PC-3 (cell line): ENCODE measurements around the gene TUBB4A. TPM values are rescaled to one million over a fixed set of nuclear protein-coding genes. Genes with fewer than 3 reads are reported as not detected.

Source experiments
- ATAC-seq: fragments of 200-7000 bp; cut with Tn5 transposase; 2 replicates; pipeline ENCODE4 v1.9.1; 2020; ENCODE audit warnings: mild to moderate bottlenecking, moderate library complexity
- BruUV-seq: library from RNA; stranded (reverse); fragments of 400-500 nt; replicated peaks from 2 replicates; lab custom pipeline; 2021; lab: Mats Ljungman, UMichigan
- CTCF ChIA-PET: fragments of 300-600 bp; sonication (Branson Sonifier 250); formaldehyde crosslinking; loops from one replicate; lab custom pipeline; 2022; ENCODE audit warnings: antibody characterized with exemption; lab: Charles Lee
- POLR2A ChIA-PET: fragments of 300-600 bp; sonication (Branson Sonifier 250); formaldehyde crosslinking; loops from one replicate; lab custom pipeline; 2022; ENCODE audit warnings: antibody characterized with exemption; ENCODE audit not compliant: unreplicated experiment; lab: Charles Lee
- DNase-seq: peaks from one replicate; pipeline ENCODE4 v3.0.0-alpha.2; 2015
- H2AFZ ChIP-seq: fragments of 300-600 bp; sonication (generic); 2 replicates; pipeline ENCODE4 v1.6.0; 2016; ENCODE audit warnings: antibody characterized with exemption, low read length
- H3F3A ChIP-seq: fragments of 300-600 bp; sonication (generic); one replicate; pipeline ENCODE4 v1.6.0; 2017; ENCODE audit warnings: antibody characterized with exemption, low read length, control low read depth, mild to moderate bottlenecking; ENCODE audit not compliant: unreplicated experiment
- H3K27ac ChIP-seq: fragments of 300-600 bp; sonication (generic); 2 replicates; pipeline ENCODE4 v1.5.1; 2016; ENCODE audit warnings: mild to moderate bottlenecking, low read length
- H3K27me3 ChIP-seq: fragments of 300-600 bp; sonication (generic); 2 replicates; pipeline ENCODE4 v1.6.1; 2016; ENCODE audit warnings: low read length, mixed read lengths
- H3K36me3 ChIP-seq: fragments of 300-600 bp; sonication (generic); 2 replicates; pipeline ENCODE4 v1.6.1; 2016; ENCODE audit warnings: low read depth, mixed run types, low read length, mixed read lengths
- H3K4me1 ChIP-seq: fragments of 300-600 bp; sonication (generic); 2 replicates; pipeline ENCODE4 v1.5.1; 2016; ENCODE audit warnings: low read length; ENCODE audit not compliant: insufficient read depth
- H3K4me2 ChIP-seq: fragments of 300-600 bp; sonication (generic); 2 replicates; pipeline ENCODE4 v1.6.0; 2016; ENCODE audit warnings: low read length
- H3K4me3 ChIP-seq: fragments of 300-600 bp; sonication (generic); 2 replicates; pipeline ENCODE4 v1.5.1; 2016; ENCODE audit warnings: mild to moderate bottlenecking, low read length, mixed read lengths
- H3K79me2 ChIP-seq: fragments of 300-600 bp; sonication (generic); 2 replicates; pipeline ENCODE4 v1.6.1; 2017; ENCODE audit warnings: low read length, mixed read lengths
- H3K9ac ChIP-seq: fragments of 300-600 bp; sonication (generic); 2 replicates; pipeline ENCODE4 v1.6.0; 2016; ENCODE audit warnings: mild to moderate bottlenecking, low read length
- H3K9me2 ChIP-seq: fragments of 300-600 bp; sonication (generic); replicated peaks from 2 replicates; pipeline ENCODE4 v1.6.1; 2016; ENCODE audit warnings: mixed run types, low read length, mixed read lengths
- H3K9me3 ChIP-seq: fragments of 300-600 bp; sonication (generic); 2 replicates; pipeline ENCODE4 v1.6.1; 2016; ENCODE audit warnings: low read length, mixed read lengths
- H4K20me1 ChIP-seq: fragments of 300-600 bp; sonication (generic); 2 replicates; pipeline ENCODE4 v1.6.1; 2016; ENCODE audit warnings: low read length, mixed read lengths
- EZH2 ChIP-seq: fragments of 300-600 bp; sonication (generic); IDR thresholded peaks from one replicate; pipeline ENCODE4 v1.6.1; 2017; ENCODE audit warnings: antibody characterized with exemption, mild to moderate bottlenecking, low read length; ENCODE audit not compliant: unreplicated experiment
- EZH2phosphoT487 ChIP-seq: fragments of 300-600 bp; sonication (generic); IDR thresholded peaks from 2 replicates; pipeline ENCODE4 v1.6.1; 2018; ENCODE audit warnings: mild to moderate bottlenecking, antibody characterized with exemption, low read length, borderline replicate concordance
- intact Hi-C: fragments of 100-400 bp; cut with micrococcal nuclease; formaldehyde crosslinking; loops from 2 replicates; pipeline ENCODE4 v1.9.0; 2023
- total RNA-seq: library from RNA; depleted of rRNA; stranded (reverse); fragments of >200 nt; gene quantifications from 2 replicates; pipeline ENCODE4 v1.2.3, GENCODE V29; 2014
- TF ChIP-seq, protein P1 (sequence below): fragments of 300-600 bp; sonication (generic); conservative IDR thresholded peaks from 2 replicates; pipeline ENCODE4 v1.5.1; 2017; ENCODE audit warnings: antibody characterized with exemption, low read depth, mild to moderate bottlenecking, low read length

Gene TUBB4A
- total RNA-seq, 1 experiment from 2014 or later, result 4.6 TPM

GRCh38 chr19:6489278-6490061 lies 12.6 kb downstream of the TUBB4A start:
- H3K9me3 ChIP-seq, result no peaks in the 10 kb centered on the region
- intact Hi-C loops, result no loop called here
- no peak for ATAC-seq
- no peak overlapping the region for H3K27ac ChIP-seq
- H3K4me3 ChIP-seq, result no peak overlapping the region
- H2AFZ ChIP-seq, result peak overlapping the region; percentile 4; the same call in 1 of the 2 replicates
- no peaks in the 10 kb centered on the region for H3F3A ChIP-seq
- POLR2A ChIA-PET, result no interaction called here
- H4K20me1 ChIP-seq, result no peaks in the 10 kb centered on the region
- no peak overlapping the region for H3K9ac ChIP-seq
- H3K79me2 ChIP-seq, result no peaks in the 10 kb centered on the region
- H3K4me1 ChIP-seq, result no peaks in the 10 kb centered on the region
- BruUV-seq, result no TSS peak
- 0 out of 2 replicates have a peak, but pooled peaks cover 5% of the 10 kb centered on the region for H3K27me3 ChIP-seq
- peak overlapping the region; percentile 7; the same call in 1 of the 2 replicates for H3K4me2 ChIP-seq
- H3K36me3 ChIP-seq, result no peaks in the 10 kb centered on the region
- CTCF ChIA-PET, result no interaction called here
- no peak for DNase-seq
- TF ChIP-seq EZH2phosphoT487 (no peak), EZH2 (no peak)
- TF ChIP-seq, protein P1, sequence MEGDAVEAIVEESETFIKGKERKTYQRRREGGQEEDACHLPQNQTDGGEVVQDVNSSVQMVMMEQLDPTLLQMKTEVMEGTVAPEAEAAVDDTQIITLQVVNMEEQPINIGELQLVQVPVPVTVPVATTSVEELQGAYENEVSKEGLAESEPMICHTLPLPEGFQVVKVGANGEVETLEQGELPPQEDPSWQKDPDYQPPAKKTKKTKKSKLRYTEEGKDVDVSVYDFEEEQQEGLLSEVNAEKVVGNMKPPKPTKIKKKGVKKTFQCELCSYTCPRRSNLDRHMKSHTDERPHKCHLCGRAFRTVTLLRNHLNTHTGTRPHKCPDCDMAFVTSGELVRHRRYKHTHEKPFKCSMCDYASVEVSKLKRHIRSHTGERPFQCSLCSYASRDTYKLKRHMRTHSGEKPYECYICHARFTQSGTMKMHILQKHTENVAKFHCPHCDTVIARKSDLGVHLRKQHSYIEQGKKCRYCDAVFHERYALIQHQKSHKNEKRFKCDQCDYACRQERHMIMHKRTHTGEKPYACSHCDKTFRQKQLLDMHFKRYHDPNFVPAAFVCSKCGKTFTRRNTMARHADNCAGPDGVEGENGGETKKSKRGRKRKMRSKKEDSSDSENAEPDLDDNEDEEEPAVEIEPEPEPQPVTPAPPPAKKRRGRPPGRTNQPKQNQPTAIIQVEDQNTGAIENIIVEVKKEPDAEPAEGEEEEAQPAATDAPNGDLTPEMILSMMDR, result no peak
- H3K9me2 ChIP-seq, result no peaks in the 10 kb centered on the region

GRCh38 chr19:6484831-6485230 lies 17.3 kb downstream of the TUBB4A start:
- Histone ChIP-seq H3K4me1 (no peaks in the 10 kb centered on the region), H3K4me2 (no peak overlapping the region), H3K27me3 (0 out of 2 replicates have a peak, but pooled peaks cover 3% of the 10 kb centered on the region), H3K9me2 (no peaks in the 10 kb centered on the region), H3K9ac (no peak overlapping the region), H2AFZ (no peak overlapping the region), H3K27ac (no peak overlapping the region), H3K36me3 (no peaks in the 10 kb centered on the region), H3K4me3 (no peak overlapping the region), H3K79me2 (no peaks in the 10 kb centered on the region), H3K9me3 (no peaks in the 10 kb centered on the region), H4K20me1 (no peaks in the 10 kb centered on the region), H3F3A (no peaks in the 10 kb centered on the region)
- ATAC-seq (no peak), DNase-seq (no peak)
- no TSS peak for BruUV-seq
- ChIA-PET POLR2A (no interaction called here), CTCF (no interaction called here)
- TF ChIP-seq EZH2 (no peak), EZH2phosphoT487 (no peak)
- TF ChIP-seq, protein P1, result no peak
- intact Hi-C loops, result no loop called here

DNA sequence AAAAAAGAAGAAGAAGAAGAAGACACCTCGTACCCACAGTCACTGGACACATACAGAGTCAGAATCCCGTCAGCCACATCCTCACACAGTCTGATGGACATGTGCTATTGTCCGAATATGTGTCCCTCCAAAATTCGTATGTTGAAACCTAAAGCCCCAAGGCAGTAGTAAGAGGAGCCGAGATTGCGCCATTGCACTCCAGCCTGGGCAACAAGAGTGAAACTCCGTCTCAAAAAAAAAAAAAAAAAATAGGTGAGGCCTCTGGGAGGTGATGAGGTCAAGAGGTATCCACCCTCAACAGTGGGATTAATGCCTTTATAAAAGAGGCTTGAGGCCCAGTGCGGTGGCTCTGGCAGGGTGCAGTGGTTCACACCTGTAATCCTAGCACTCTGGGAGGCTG lies 17.9 kb downstream of the TUBB4A start:
- Histone ChIP-seq H3K9me3 (no peaks in the 10 kb centered on the region), H3K4me2 (no peak overlapping the region), H3K4me3 (no peak overlapping the region), H3F3A (no peaks in the 10 kb centered on the region), H3K27ac (no peak overlapping the region), H3K36me3 (no peaks in the 10 kb centered on the region), H3K79me2 (no peaks in the 10 kb centered on the region), H3K4me1 (no peaks in the 10 kb centered on the region), H2AFZ (no peak overlapping the region), H3K27me3 (no peaks in the 10 kb centered on the region), H4K20me1 (no peaks in the 10 kb centered on the region), H3K9me2 (no peaks in the 10 kb centered on the region), H3K9ac (no peak overlapping the region)
- BruUV-seq, result no TSS peak
- ATAC-seq, result no peak
- TF ChIP-seq EZH2 (no peak), EZH2phosphoT487 (no peak)
- TF ChIP-seq, protein P1, result no peak
- ChIA-PET CTCF (no interaction called here), POLR2A (no interaction called here)
- intact Hi-C loops, result no loop called here
- no peak for DNase-seq
